ENCODE measurements around the gene ZNF684.

ZNF684 gene

GRCh38 chr1:40530735-40531380, 579 bp upstream of the ZNF684 start:
- H3K9me3 Mint-ChIP-seq = peaks cover 20% of the 10 kb centered on the region
- peak overlapping the region; percentile 97 to 98 (median 97) for H3K4me3 Mint-ChIP-seq
- no peaks in the 10 kb centered on the region for H3K27me3 Mint-ChIP-seq (ENCODE audit: low read depth)
- H3K27ac Mint-ChIP-seq = peak overlapping the region; percentile 76 to 94 (median 93)
- peaks cover 26% of the 10 kb centered on the region for H3K4me1 Mint-ChIP-seq
- H3K36me3 Mint-ChIP-seq (ENCODE audit: low read depth) = peaks cover 20% of the 10 kb centered on the region
- TF ChIP-seq, protein P1, sequence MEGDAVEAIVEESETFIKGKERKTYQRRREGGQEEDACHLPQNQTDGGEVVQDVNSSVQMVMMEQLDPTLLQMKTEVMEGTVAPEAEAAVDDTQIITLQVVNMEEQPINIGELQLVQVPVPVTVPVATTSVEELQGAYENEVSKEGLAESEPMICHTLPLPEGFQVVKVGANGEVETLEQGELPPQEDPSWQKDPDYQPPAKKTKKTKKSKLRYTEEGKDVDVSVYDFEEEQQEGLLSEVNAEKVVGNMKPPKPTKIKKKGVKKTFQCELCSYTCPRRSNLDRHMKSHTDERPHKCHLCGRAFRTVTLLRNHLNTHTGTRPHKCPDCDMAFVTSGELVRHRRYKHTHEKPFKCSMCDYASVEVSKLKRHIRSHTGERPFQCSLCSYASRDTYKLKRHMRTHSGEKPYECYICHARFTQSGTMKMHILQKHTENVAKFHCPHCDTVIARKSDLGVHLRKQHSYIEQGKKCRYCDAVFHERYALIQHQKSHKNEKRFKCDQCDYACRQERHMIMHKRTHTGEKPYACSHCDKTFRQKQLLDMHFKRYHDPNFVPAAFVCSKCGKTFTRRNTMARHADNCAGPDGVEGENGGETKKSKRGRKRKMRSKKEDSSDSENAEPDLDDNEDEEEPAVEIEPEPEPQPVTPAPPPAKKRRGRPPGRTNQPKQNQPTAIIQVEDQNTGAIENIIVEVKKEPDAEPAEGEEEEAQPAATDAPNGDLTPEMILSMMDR (IDR thresholded peaks at IDR 0.05; ENCODE audit: unreplicated experiment in 3 of 3) = no peak

GRCh38 chr1:40532062-40532389, 589 bp downstream of the ZNF684 start:
- H3K4me3 Mint-ChIP-seq = peak overlapping the region; percentile 97 to 98 (median 97)
- peaks cover 16% of the 10 kb centered on the region for H3K9me3 Mint-ChIP-seq
- TF ChIP-seq, protein P1 (IDR thresholded peaks at IDR 0.05; ENCODE audit: unreplicated experiment in 3 of 3) = no peak
- peaks cover 19% of the 10 kb centered on the region for H3K36me3 Mint-ChIP-seq (ENCODE audit: low read depth)
- H3K27ac Mint-ChIP-seq = peak overlapping the region; percentile 76 to 94 (median 93)
- H3K27me3 Mint-ChIP-seq (ENCODE audit: low read depth) = no peaks in the 10 kb centered on the region
- H3K4me1 Mint-ChIP-seq = peaks cover 26% of the 10 kb centered on the region

GRCh38 chr1:40532844-40533424, 1.5 kb downstream of the ZNF684 start:
- Mint-ChIP-seq H3K27ac (peak overlapping the region; percentile 45 to 58 (median 51)), H3K4me1 (peaks cover 26% of the 10 kb centered on the region), H3K4me3 (peak overlapping the region; percentile 78 to 98 (median 97)), H3K9me3 (peaks cover 13% of the 10 kb centered on the region), H3K27me3 (ENCODE audit: low read depth) (no peaks in the 10 kb centered on the region), H3K36me3 (ENCODE audit: low read depth) (peaks cover 25% of the 10 kb centered on the region)
- TF ChIP-seq, protein P1 (IDR thresholded peaks at IDR 0.05; ENCODE audit: unreplicated experiment in 3 of 3) = peak; percentile 43 to 58 (median 46)

- peaks cover 27% of the 10 kb centered on the region for H3K36me3 Mint-ChIP-seq (ENCODE audit: low read depth)
- H3K27me3 Mint-ChIP-seq (ENCODE audit: low read depth) = no peaks in the 10 kb centered on the region
- no peak overlapping the region for H3K4me3 Mint-ChIP-seq
- TF ChIP-seq, protein P1 (IDR thresholded peaks at IDR 0.05; ENCODE audit: unreplicated experiment in 3 of 3) = no peak
- peaks cover 26% of the 10 kb centered on the region for H3K4me1 Mint-ChIP-seq
- peaks cover 13% of the 10 kb centered on the region for H3K9me3 Mint-ChIP-seq
- H3K27ac Mint-ChIP-seq = no peak overlapping the region
These were observed 3.2 kb downstream of the ZNF684 start for GRCh38 chr1:40534589-40534988.

GRCh38 chr1:40535732-40536131, 4.3 kb downstream of the ZNF684 start:
- peaks cover 25% of the 10 kb centered on the region for H3K4me1 Mint-ChIP-seq
- H3K9me3 Mint-ChIP-seq = peaks cover 10% of the 10 kb centered on the region
- TF ChIP-seq, protein P1 (IDR thresholded peaks at IDR 0.05; ENCODE audit: unreplicated experiment in 3 of 3) = no peak
- no peak overlapping the region for H3K27ac Mint-ChIP-seq
- H3K36me3 Mint-ChIP-seq (ENCODE audit: low read depth) = peaks cover 34% of the 10 kb centered on the region
- no peaks in the 10 kb centered on the region for H3K27me3 Mint-ChIP-seq (ENCODE audit: low read depth)
- H3K4me3 Mint-ChIP-seq = no peak overlapping the region

DNA sequence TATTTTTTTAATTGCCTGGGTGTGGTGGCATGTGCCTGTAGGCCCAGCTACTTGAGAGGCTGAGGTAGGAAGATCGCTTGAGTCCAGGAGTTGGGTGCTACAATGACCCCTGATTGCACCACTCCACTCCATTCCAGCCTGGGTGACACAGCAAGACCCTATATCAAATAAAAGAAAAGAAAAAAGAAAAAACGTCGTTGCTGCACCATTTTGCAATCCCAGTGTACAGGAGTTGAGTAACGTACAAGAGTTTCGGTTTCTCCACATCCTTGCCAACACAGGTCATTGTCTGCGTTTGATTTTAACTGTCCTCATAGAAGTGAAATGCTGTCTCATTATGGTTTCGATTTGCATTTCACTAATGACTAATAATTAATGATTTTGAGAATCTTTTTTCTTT, 7.9 kb downstream of the ZNF684 start:
- peaks cover 4% of the 10 kb centered on the region for H3K9me3 Mint-ChIP-seq
- H3K36me3 Mint-ChIP-seq (ENCODE audit: low read depth) = peaks cover 53% of the 10 kb centered on the region
- TF ChIP-seq, protein P1 (IDR thresholded peaks at IDR 0.05; ENCODE audit: unreplicated experiment in 3 of 3) = no peak
- no peak overlapping the region for H3K4me3 Mint-ChIP-seq
- no peaks in the 10 kb centered on the region for H3K27me3 Mint-ChIP-seq (ENCODE audit: low read depth)
- H3K4me1 Mint-ChIP-seq = no peaks in the 10 kb centered on the region
- no peak overlapping the region for H3K27ac Mint-ChIP-seq

Data from nephron (organoid).